Karpas-422 (cell line): ENCODE data around the gene NPAT. TPM values are rescaled to one million over a fixed set of nuclear protein-coding genes. Genes with fewer than 3 reads are reported as not detected.

Experiments used
- DNase-seq: peaks from one replicate; pipeline ENCODE4 v3.0.0-alpha.2; 2015
- H2AFZ ChIP-seq: fragments of 200-600 bp; sonication (generic); 2 replicates; pipeline ENCODE4 v1.6.1; 2014; ENCODE audit warnings: antibody characterized with exemption, low read length, mixed read lengths
- H3K27ac ChIP-seq: fragments of 200-600 bp; sonication (generic); 2 replicates; pipeline ENCODE4 v1.5.1; 2014; ENCODE audit warnings: mild to moderate bottlenecking, low read length, moderate library complexity
- H3K27me3 ChIP-seq: fragments of 200-600 bp; sonication (generic); 2 replicates; pipeline ENCODE4 v1.6.1; 2014; ENCODE audit warnings: low read length, mixed read lengths
- H3K36me3 ChIP-seq: fragments of 200-600 bp; sonication (generic); 2 replicates; pipeline ENCODE4 v1.6.1; 2014; ENCODE audit warnings: low read length, mixed read lengths; ENCODE audit not compliant: insufficient read depth
- H3K4me1 ChIP-seq: fragments of 200-600 bp; sonication (generic); 2 replicates; pipeline ENCODE4 v1.6.1; 2014; ENCODE audit warnings: mild to moderate bottlenecking, low read length, mixed read lengths
- H3K4me2 ChIP-seq: fragments of 200-600 bp; sonication (generic); 2 replicates; pipeline ENCODE4 v1.6.1; 2014; ENCODE audit warnings: low read length, low read depth, mild to moderate bottlenecking; ENCODE audit not compliant: poor library complexity, severe bottlenecking
- H3K4me3 ChIP-seq: fragments of 200-600 bp; sonication (generic); 2 replicates; pipeline ENCODE4 v1.5.1; 2014; ENCODE audit warnings: mild to moderate bottlenecking, antibody characterized with exemption, low read length, mixed read lengths
- H3K79me2 ChIP-seq: fragments of 200-600 bp; sonication (generic); 2 replicates; pipeline ENCODE4 v1.6.1; 2014; ENCODE audit warnings: mild to moderate bottlenecking, low read length, mixed read lengths
- H3K9ac ChIP-seq: fragments of 200-600 bp; sonication (generic); 2 replicates; pipeline ENCODE4 v1.6.0; 2014; ENCODE audit warnings: low read length
- H3K9me2 ChIP-seq: fragments of 200-600 bp; sonication (generic), shearing (Covaris generic); replicated peaks from 2 replicates; pipeline ENCODE4 v1.6.0; 2014; ENCODE audit warnings: mild to moderate bottlenecking, low read length, moderate library complexity; ENCODE audit not compliant: insufficient read depth
- H3K9me3 ChIP-seq: fragments of 300-700, 200-600 bp; sonication (generic); 2 replicates; pipeline ENCODE4 v1.6.1; 2014; ENCODE audit warnings: low read length, mixed read lengths
- H4K20me1 ChIP-seq: fragments of 200-600 bp; sonication (generic); 2 replicates; pipeline ENCODE4 v1.6.1; 2014; ENCODE audit warnings: mild to moderate bottlenecking, antibody characterized with exemption, low read length, low read depth; ENCODE audit not compliant: insufficient read depth
- total RNA-seq: library from RNA; depleted of rRNA; stranded (reverse); fragments of >200 nt; shearing (Covaris generic); gene quantifications from 2 replicates; pipeline ENCODE4 v1.2.3, GENCODE V29; 2014; ENCODE audit warnings: low replicate concordance

The NPAT gene
- total RNA-seq, 1 experiment from 2014 or later, result 77.1 TPM

DNA sequence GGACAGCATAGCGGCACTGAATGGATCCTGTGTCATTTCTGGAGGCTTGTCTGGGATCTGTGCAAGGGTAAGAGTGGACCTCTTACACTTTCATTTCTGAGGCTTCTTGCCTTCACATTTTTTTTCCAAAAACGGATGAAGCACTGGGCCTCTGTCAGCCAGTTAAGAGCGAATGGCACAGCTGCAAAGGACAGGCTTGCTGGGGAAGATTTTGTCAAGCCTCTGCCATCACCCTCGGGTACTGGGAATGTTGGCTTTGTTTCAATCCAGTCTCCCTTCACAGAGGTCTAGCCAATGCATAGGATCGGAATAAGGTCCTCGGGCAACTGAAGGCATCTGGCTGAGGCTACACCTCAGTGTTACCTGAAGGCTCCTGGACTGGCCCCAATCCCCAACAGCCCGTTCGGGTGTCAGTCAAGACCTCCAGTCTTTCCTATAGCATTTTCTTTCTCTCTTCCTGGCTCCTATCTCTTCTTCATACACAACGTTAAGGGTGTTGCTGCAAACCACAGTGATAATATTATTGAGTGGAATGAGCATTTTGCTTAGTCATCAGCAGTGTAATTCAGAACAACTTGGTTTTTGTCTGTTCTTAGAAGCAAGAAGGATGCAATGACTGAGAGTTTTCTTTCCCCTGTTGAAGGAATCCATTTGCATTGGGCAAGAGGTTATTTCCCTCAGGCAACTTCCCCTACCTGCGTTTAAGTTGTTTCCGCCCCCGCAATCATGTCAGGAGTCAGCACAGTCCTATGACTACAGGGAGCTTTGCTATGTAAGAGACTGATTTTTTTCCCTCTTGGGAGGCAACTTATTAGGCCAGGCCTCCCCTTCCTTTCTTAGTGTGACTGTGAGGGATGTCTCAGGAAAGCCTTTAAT is 22.8 kb downstream of the NPAT start:
- no peak overlapping the region for H2AFZ ChIP-seq
- H3K27me3 ChIP-seq, result no peaks in the 10 kb centered on the region
- H3K4me3 ChIP-seq, result no peak overlapping the region
- peaks cover 9% of the 10 kb centered on the region; the same call in 1 of the 2 replicates for H4K20me1 ChIP-seq
- H3K4me1 ChIP-seq, result peaks cover 66% of the 10 kb centered on the region
- no peak overlapping the region for H3K4me2 ChIP-seq
- H3K27ac ChIP-seq, result no peak overlapping the region
- H3K79me2 ChIP-seq, result peaks cover 99% of the 10 kb centered on the region
- peaks cover 88% of the 10 kb centered on the region for H3K36me3 ChIP-seq
- H3K9me2 ChIP-seq, result no peaks in the 10 kb centered on the region
- DNase-seq, result no peak
- no peak overlapping the region for H3K9ac ChIP-seq
- peaks cover 8% of the 10 kb centered on the region for H3K9me3 ChIP-seq

- DNase-seq, result no peak
- H3K27me3 ChIP-seq, result no peaks in the 10 kb centered on the region
- peaks cover 9% of the 10 kb centered on the region; the same call in 1 of the 2 replicates for H4K20me1 ChIP-seq
- H3K27ac ChIP-seq, result no peak overlapping the region
- no peaks in the 10 kb centered on the region for H3K9me2 ChIP-seq
- peaks cover 87% of the 10 kb centered on the region for H3K36me3 ChIP-seq
- H2AFZ ChIP-seq, result no peak overlapping the region
- no peak overlapping the region for H3K4me3 ChIP-seq
- peaks cover 58% of the 10 kb centered on the region for H3K4me1 ChIP-seq
- H3K4me2 ChIP-seq, result no peak overlapping the region
- peaks cover 1% of the 10 kb centered on the region; the same call in 1 of the 2 replicates for H3K9me3 ChIP-seq
- no peak overlapping the region for H3K9ac ChIP-seq
- H3K79me2 ChIP-seq, result peaks cover 99% of the 10 kb centered on the region
Observed at GRCh38 chr11:108198833-108199232, 23.6 kb downstream of the NPAT start.

- Histone ChIP-seq H3K4me2 (peak overlapping the region; percentile 15), H3K4me3 (no peak overlapping the region)
Observed at GRCh38 chr11:108197351-108197750, 25.1 kb downstream of the NPAT start.

GRCh38 chr11:108196901-108197300 is 25.5 kb downstream of the NPAT start:
- peak overlapping the region; percentile 39; the same call in 1 of the 2 replicates for H3K27ac ChIP-seq
- H3K4me2 ChIP-seq, result peak overlapping the region; percentile 15
- H3K27me3 ChIP-seq, result no peaks in the 10 kb centered on the region
- H4K20me1 ChIP-seq, result peaks cover 3% of the 10 kb centered on the region; the same call in 1 of the 2 replicates
- no peak overlapping the region for H2AFZ ChIP-seq
- peaks cover 49% of the 10 kb centered on the region for H3K4me1 ChIP-seq
- H3K9me3 ChIP-seq, result no peaks in the 10 kb centered on the region
- H3K4me3 ChIP-seq, result no peak overlapping the region
- H3K9ac ChIP-seq, result no peak overlapping the region
- peaks cover 98% of the 10 kb centered on the region for H3K79me2 ChIP-seq
- H3K36me3 ChIP-seq, result peaks cover 86% of the 10 kb centered on the region
- no peak for DNase-seq
- no peaks in the 10 kb centered on the region for H3K9me2 ChIP-seq

More at GRCh38 chr11:108197351-108197750, 25.1 kb downstream of the NPAT start:
- no peak for DNase-seq
- peaks cover 86% of the 10 kb centered on the region for H3K36me3 ChIP-seq
- no peaks in the 10 kb centered on the region for H3K9me3 ChIP-seq
- H3K9ac ChIP-seq, result no peak overlapping the region
- H3K27me3 ChIP-seq, result no peaks in the 10 kb centered on the region
- no peaks in the 10 kb centered on the region for H3K9me2 ChIP-seq
- H3K4me1 ChIP-seq, result peaks cover 49% of the 10 kb centered on the region
- 0 out of 2 replicates have a peak overlapping the region, but pooled peaks have one; percentile 39 for H3K27ac ChIP-seq
- no peak overlapping the region for H2AFZ ChIP-seq
- H4K20me1 ChIP-seq, result peaks cover 8% of the 10 kb centered on the region; the same call in 1 of the 2 replicates
- H3K79me2 ChIP-seq, result peaks cover 98% of the 10 kb centered on the region

DNA sequence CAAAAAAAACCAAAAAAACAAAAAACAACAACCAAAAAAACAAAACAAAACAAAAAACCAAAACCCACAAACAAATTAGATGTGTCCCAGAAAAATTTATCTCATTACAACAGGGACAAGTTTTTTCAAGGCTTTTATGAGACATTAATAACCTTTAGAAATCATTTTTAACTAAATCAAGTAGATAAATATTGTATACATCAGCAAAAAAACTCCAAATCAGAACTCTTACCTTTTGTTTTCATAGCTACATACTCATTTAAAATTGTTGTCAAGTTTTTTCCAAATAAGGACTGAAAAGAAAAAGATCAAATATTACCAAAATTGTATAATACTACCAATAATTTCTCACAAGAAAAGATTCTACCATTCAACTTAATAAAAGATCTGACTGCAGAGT is 28.7 kb downstream of the NPAT start:
- Histone ChIP-seq H3K36me3 (peaks cover 86% of the 10 kb centered on the region), H3K4me1 (peaks cover 38% of the 10 kb centered on the region), H3K9me3 (no peaks in the 10 kb centered on the region), H3K9me2 (no peaks in the 10 kb centered on the region), H4K20me1 (no peaks in the 10 kb centered on the region), H2AFZ (no peak overlapping the region), H3K27me3 (no peaks in the 10 kb centered on the region), H3K79me2 (peaks cover 89% of the 10 kb centered on the region), H3K4me3 (no peak overlapping the region), H3K9ac (no peak overlapping the region), H3K27ac (no peak overlapping the region), H3K4me2 (no peak overlapping the region)
- DNase-seq, result no peak

- no peak overlapping the region for H3K27ac ChIP-seq
- DNase-seq, result no peak
Observed at GRCh38 chr11:108177570-108177969, 44.9 kb downstream of the NPAT start.

GRCh38 chr11:108170184-108170583 is 52.3 kb downstream of the NPAT start:
- no peak overlapping the region for H3K27ac ChIP-seq

More at GRCh38 chr11:108177570-108177969, 44.9 kb downstream of the NPAT start:
- no peak overlapping the region for H2AFZ ChIP-seq
- H3K9ac ChIP-seq, result no peak overlapping the region
- H3K9me2 ChIP-seq, result no peaks in the 10 kb centered on the region
- peaks cover 52% of the 10 kb centered on the region for H3K79me2 ChIP-seq
- H3K36me3 ChIP-seq, result peaks cover 86% of the 10 kb centered on the region
- H3K9me3 ChIP-seq, result no peaks in the 10 kb centered on the region
- no peak overlapping the region for H3K4me2 ChIP-seq
- H4K20me1 ChIP-seq, result no peaks in the 10 kb centered on the region
- no peak overlapping the region for H3K4me3 ChIP-seq
- H3K27me3 ChIP-seq, result no peaks in the 10 kb centered on the region
- H3K4me1 ChIP-seq, result peaks cover 6% of the 10 kb centered on the region

GRCh38 chr11:108167624-108168023 is 54.8 kb downstream of the NPAT start:
- Histone ChIP-seq H3K4me3 (no peak overlapping the region), H3K27me3 (no peaks in the 10 kb centered on the region), H3K4me1 (peaks cover 4% of the 10 kb centered on the region; the same call in 1 of the 2 replicates), H2AFZ (no peak overlapping the region), H3K9ac (no peak overlapping the region), H3K4me2 (no peak overlapping the region), H3K27ac (no peak overlapping the region), H3K9me2 (no peaks in the 10 kb centered on the region), H3K79me2 (peaks cover 54% of the 10 kb centered on the region), H3K9me3 (no peaks in the 10 kb centered on the region), H3K36me3 (peaks cover 76% of the 10 kb centered on the region), H4K20me1 (no peaks in the 10 kb centered on the region)
- DNase-seq, result no peak

More at GRCh38 chr11:108170184-108170583, 52.3 kb downstream of the NPAT start:
- Histone ChIP-seq H3K9me2 (no peaks in the 10 kb centered on the region), H3K9me3 (no peaks in the 10 kb centered on the region), H3K9ac (no peak overlapping the region), H4K20me1 (no peaks in the 10 kb centered on the region), H3K4me1 (no peaks in the 10 kb centered on the region), H3K36me3 (peaks cover 88% of the 10 kb centered on the region), H3K4me2 (no peak overlapping the region), H3K79me2 (peaks cover 76% of the 10 kb centered on the region), H3K4me3 (no peak overlapping the region), H2AFZ (no peak overlapping the region), H3K27me3 (no peaks in the 10 kb centered on the region)
- no peak for DNase-seq
